ENCODE data around the gene ERBB2.
A peak's percentile ranks its signal among the peaks of the same experiment; 100 is the strongest.
"Not testable (repeated sequence)": the region's sequence is repeated elsewhere in the genome, so short reads cannot be mapped to it uniquely, and the experiment has no call there.

The ERBB2 gene

GRCh38 chr17:39703913-39704312 lies 4.0 kb downstream of the ERBB2 start:
- DNase-seq (ENCODE audit: low spot score), result no peak

DNA sequence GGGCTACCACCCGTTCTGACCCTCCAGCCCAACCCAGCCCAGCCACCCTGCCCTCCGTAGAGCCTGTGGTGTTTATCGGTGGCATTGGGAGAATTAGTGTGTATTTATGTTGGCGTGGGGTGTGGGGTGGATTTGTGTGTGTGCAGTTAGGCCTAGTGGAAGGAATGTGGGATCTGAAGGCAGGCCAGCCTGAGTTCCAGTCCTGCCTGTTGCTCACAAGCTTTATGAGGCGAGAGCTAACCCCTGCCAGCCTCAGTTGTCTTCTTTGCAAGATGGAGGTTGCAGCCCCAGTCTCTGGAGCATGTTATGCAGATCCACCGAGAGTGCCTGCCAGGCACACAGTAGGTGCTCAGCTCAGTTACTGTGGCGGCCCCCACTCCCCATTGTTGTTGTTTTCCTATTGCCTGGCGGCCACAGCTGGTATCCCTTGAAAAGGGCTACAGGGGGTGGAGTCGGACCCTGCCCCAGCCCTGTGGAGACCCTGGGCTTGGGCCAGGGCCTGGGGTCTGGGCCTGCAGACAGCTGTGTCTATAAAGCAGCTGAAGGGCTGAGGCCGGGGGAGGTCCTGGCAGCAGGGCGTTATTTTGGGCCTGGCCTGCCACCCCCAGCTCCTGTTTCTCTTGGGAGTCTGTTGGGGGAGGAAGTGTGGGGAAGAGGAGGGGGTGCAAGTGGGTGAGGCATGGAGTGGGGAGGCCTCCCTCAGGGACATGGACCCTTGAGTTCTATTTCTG lies 5.1 kb downstream of the ERBB2 start:
- DNase-seq (ENCODE audit: low spot score), result no peak

GRCh38 chr17:39705786-39706348 lies 6.0 kb downstream of the ERBB2 start:
- no peak for DNase-seq (ENCODE audit: low spot score)

- no peak for DNase-seq (ENCODE audit: low spot score)
These were observed 6.5 kb downstream of the ERBB2 start for GRCh38 chr17:39706383-39706782.

- DNase-seq (ENCODE audit: low spot score), result no peak
These were observed 7.1 kb downstream of the ERBB2 start for GRCh38 chr17:39706921-39707337.

- DNase-seq (ENCODE audit: low spot score), result no peak
These were observed 9.6 kb downstream of the ERBB2 start for GRCh38 chr17:39709319-39709997.

DNA sequence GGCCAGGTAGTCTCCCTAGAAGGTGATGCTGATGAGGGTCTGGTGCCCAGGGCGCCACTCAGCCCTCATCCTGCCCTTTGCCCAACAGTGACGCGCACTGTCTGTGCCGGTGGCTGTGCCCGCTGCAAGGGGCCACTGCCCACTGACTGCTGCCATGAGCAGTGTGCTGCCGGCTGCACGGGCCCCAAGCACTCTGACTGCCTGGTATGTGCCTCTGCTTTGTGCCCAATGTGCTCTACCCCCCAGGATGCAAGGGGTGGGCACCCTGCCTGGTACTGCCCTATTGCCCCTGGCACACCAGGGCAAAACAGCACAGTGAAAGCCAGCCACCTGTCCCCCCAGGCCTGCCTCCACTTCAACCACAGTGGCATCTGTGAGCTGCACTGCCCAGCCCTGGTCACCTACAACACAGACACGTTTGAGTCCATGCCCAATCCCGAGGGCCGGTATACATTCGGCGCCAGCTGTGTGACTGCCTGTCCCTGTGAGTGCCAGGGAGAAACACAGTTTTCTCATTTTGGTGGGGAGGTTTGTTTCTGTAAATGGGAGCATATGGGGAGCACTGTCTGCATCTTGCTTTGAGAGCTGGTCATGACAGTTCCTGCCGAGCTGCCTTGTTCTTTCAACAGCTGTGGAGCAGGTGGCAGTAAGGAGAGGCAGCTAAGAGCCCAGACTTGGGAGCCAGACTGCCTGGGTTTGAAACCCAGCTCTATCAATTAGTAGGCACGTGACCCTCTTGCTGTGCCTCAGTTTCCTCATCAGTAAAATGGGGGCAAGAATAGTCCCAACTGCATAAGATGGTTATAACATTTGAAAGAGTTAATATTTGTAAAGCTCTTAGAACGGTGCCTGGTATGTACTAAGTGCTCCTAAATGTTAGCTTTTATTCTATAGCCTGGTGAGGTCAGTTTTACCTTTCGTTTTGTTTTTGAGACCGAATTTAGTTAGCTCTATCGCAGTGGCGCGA lies 10.4 kb downstream of the ERBB2 start:
- no peak for DNase-seq (ENCODE audit: low spot score)

DNA sequence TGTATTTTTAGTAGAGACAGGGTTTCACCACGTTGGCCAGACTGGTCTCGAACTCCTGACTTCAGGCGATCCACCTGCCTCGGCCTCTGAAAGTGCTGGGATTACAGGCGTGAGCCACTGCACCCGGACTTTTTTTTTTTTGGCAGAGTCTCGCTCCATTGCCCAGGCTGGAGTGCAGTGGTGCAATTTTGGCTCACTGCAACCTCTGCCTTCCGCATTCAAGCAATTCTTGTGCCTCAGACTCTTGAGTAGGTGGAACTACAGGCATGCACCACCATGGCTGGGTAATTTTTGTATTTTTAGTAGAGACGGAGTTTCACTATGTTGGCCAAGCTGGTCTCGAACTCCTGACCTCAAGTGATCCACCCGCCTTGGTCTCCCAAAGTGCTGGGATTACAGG lies 11.2 kb downstream of the ERBB2 start:
- DNase-seq (ENCODE audit: low spot score), result not testable (repeated sequence)

DNA sequence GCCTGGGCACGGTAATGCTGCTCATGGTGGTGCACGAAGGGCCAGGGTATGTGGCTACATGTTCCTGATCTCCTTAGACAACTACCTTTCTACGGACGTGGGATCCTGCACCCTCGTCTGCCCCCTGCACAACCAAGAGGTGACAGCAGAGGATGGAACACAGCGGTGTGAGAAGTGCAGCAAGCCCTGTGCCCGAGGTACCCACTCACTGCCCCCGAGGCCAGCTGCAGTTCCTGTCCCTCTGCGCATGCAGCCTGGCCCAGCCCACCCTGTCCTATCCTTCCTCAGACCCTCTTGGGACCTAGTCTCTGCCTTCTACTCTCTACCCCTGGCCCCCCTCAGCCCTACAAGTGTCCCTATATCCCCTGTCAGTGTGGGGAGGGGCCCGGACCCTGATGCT lies 12.0 kb downstream of the ERBB2 start:
- no peak for DNase-seq (ENCODE audit: low spot score)

DNA sequence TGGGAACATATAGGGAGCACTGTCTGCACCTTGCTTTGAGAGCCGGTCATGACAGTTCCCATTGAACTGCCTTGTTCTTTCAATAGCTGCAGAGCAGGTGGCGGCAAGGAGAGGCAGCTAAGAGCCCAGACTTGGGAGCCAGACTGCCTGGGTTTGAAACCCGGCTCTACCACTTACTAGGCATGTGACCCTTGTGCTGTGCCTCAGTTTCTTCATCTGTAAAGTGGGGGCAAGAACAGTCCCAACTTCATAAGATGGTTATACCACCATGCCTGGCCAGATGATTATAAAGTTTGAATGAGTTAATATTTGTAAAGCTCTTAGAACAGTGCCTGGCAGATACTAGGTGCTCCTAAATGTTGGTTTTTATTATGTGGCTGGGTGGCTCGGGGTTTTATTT lies 14.4 kb downstream of the ERBB2 start:
- DNase-seq (ENCODE audit: low spot score), result no peak

GRCh38 chr17:39715375-39716072 lies 15.7 kb downstream of the ERBB2 start:
- DNase-seq (ENCODE audit: low spot score), result no peak

DNA sequence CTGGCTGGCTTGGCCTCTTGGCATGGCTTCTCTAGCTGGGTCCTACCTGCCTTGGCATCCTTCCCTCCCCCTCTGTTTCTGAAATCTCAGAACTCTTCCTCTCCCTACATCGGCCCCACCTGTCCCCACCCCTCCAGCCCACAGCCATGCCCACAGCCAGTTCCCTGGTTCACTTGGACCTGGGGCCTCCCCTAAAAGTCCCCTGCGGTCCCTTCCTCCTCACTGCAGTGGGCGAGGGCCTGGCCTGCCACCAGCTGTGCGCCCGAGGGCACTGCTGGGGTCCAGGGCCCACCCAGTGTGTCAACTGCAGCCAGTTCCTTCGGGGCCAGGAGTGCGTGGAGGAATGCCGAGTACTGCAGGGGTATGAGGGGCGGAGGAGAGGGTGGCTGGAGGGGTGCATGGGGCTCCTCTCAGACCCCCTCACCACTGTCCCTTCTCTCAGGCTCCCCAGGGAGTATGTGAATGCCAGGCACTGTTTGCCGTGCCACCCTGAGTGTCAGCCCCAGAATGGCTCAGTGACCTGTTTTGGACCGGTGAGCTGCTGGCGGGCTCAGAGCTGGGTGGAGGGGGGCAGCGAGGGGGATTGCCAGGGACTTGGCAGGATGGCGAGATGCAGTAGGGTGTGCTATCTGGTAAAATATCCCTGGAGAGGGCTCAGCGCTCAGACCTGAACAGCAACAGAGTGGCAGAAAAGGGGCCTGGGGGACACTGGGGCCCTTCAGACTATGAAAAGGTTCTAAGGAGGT lies 16.4 kb downstream of the ERBB2 start:
- DNase-seq (ENCODE audit: low spot score), result no peak

DNA sequence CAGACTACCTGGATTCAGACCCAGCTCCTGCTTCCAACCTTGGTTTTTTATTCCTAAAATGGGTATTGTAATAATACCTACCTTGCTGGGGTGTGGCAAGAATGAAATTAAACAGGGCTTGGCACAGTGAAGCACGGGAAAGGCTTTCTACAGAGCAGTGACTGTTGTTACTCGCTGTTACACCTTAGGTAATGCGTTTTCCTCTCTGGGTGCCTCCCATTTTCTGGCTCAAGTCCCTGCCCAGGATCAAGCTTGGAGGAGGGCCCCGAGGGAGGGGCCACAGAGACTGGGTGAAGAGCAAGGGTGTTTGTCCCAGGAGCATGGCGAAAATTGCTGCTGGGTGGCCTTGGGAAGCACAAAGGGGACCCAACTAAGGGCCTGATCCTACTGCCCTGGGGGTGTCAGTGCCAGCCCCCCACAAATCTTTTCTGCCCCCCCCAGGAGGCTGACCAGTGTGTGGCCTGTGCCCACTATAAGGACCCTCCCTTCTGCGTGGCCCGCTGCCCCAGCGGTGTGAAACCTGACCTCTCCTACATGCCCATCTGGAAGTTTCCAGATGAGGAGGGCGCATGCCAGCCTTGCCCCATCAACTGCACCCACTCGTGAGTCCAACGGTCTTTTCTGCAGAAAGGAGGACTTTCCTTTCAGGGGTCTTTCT lies 17.1 kb downstream of the ERBB2 start:
- DNase-seq (ENCODE audit: low spot score), result no peak

- no peak for DNase-seq (ENCODE audit: low spot score)
These were observed 17.8 kb downstream of the ERBB2 start for GRCh38 chr17:39717660-39718059.

DNA sequence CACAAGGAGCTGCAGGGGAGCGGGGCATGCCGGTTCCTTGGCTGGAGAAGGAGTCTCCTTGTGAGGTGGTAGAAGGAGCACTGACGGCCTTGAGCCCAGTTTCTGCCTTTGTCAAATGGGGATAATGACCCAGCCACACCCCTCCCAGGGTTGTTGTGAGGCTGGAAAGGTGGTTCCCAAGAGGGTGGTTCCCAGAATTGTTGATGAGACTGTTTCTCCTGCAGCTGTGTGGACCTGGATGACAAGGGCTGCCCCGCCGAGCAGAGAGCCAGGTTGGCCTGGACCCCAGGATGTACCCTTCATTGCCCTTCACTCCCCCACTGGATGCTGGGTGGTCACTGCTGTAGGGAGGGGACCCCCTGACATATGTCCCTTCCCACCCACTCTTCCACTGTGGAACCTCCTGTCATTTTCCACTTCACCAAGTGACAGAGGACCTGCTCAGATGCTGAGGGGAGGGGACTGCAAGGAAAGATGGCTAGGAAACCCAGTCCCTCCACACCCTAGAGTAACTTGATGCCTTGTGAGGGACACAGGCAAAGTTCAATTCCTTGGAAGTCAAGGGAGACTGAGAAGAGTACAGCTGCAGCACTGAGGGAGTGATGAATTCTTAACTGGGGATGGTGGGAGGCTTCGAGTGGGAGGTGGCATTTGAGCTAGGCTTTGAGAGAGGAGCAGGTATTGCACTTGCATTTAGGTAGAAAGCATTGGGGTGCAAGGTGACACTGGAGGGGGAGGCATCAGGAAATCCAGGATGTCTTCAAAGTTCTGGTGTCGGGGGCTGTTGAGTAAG lies 19.9 kb downstream of the ERBB2 start:
- peak; percentile 82 for DNase-seq (ENCODE audit: low spot score)

DNA sequence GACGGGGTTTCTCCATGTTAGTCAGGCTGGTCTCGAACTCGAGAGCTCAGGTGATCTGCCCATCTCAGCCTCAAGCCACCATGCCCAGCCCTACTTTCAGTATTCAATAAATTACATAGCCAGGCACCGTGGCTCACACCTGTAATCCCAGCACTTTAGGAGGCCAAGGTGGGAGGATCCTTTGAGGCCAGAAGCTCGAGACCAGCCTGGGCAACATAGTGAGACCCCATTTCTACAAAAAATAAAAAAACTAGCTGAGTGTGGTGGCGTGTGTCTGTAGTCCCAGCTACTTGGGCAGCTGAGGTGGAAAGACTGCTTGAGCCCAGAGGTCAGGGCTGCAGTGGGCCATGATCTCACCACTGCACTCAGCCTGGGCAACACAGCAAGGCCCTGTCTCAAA lies 22.2 kb downstream of the ERBB2 start:
- DNase-seq (ENCODE audit: low spot score), result no peak

- DNase-seq (ENCODE audit: low spot score), result no peak
These were observed 23.3 kb downstream of the ERBB2 start for GRCh38 chr17:39722965-39723848.

- no peak for DNase-seq (ENCODE audit: low spot score)
These were observed 24.9 kb downstream of the ERBB2 start for GRCh38 chr17:39724731-39725130.
